A549 (cell line): ENCODE results near the gene CD34. TPM values are rescaled to one million over a fixed set of nuclear protein-coding genes. Genes with fewer than 3 reads are reported as not detected.

Experiments used
- ATAC-seq, 2 experiments: fragments of 200-7000 bp in 1 of 2; fragments of >200 bp in 1 of 2; cut with Nextera tagmentation in 1 of 2; cut with Tn5 transposase in 1 of 2; 3 replicates each; pipeline versions ENCODE4 v1.8.0 to v1.9.1; 2018 to 2020; ENCODE audit warnings: mild to moderate bottlenecking in 1 of 2, moderate library complexity in 1 of 2
- CTCF ChIA-PET: fragments of 300-600 bp; sonication (Branson Sonifier 250); formaldehyde crosslinking; extraction: SDS; loops from one replicate; lab custom pipeline; 2021; ENCODE audit warnings: antibody characterized with exemption, inconsistent platforms; lab: Yijun Ruan, JAX
- POLR2A ChIA-PET: fragments of 350-600 bp; formaldehyde crosslinking; extraction: SDS; loops from one replicate; lab custom pipeline; 2021; ENCODE audit warnings: antibody characterized with exemption, inconsistent platforms; lab: Yijun Ruan, JAX
- DNase-seq, 2 experiments: peaks; one replicate each; pipeline versions ENCODE4 v3.0.0 to v3.0.0-alpha.2; 2011 to 2016; ENCODE audit warnings: low read depth in 1 of 2, low spot score in 1 of 2
- FAIRE-seq: peaks from 2 replicates; lab custom pipeline; 2011; peaks lifted over from hg19 to GRCh38; lab: Jason Lieb, UNC
- H3K27ac ChIP-seq, 2 experiments: fragments of >200 bp; sonication (Bioruptor Twin); formaldehyde crosslinking; 3 replicates each; pipeline ENCODE4 v1.5.1; 2016 to 2017
- H3K4me1 ChIP-seq: fragments of >200 bp; sonication (Bioruptor Twin); formaldehyde crosslinking; 3 replicates; pipeline ENCODE4 v1.6.1; 2016
- H3K4me2 ChIP-seq: fragments of >200 bp; sonication (Bioruptor Twin); formaldehyde crosslinking; 3 replicates; pipeline ENCODE4 v1.6.1; 2016
- H3K4me3 ChIP-seq: fragments of >200 bp; sonication (Bioruptor Twin); formaldehyde crosslinking; 3 replicates; pipeline ENCODE4 v1.5.1; 2016
- H3K9me3 ChIP-seq: fragments of >200 bp; sonication (Bioruptor Twin); formaldehyde crosslinking; 3 replicates; pipeline ENCODE4 v1.6.1; 2016
- BCL3 ChIP-seq: fragments of >200 bp; sonication (Bioruptor Twin); formaldehyde crosslinking; IDR thresholded peaks from 3 replicates; pipeline ENCODE4 v1.6.1; 2016
- EHMT2 ChIP-seq: fragments of 200-600 bp; sonication (generic); IDR thresholded peaks from 2 replicates; pipeline ENCODE4 v1.6.1; 2016; ENCODE audit warnings: antibody characterized with exemption, low read depth, mild to moderate bottlenecking, moderate library complexity
- HEYL ChIP-seq: fragments of 250-450 bp; sonication (Bioruptor Pico); IDR thresholded peaks from 2 replicates; pipeline ENCODE4 v1.8.0; 2021; ENCODE audit warnings: mild to moderate bottlenecking, moderate library complexity
- KDM1A ChIP-seq: fragments of 200-600 bp; sonication (generic); IDR thresholded peaks from 2 replicates; pipeline ENCODE4 v1.6.1; 2016; ENCODE audit warnings: low read depth, mild to moderate bottlenecking
- NPAS2 ChIP-seq: fragments of 250-450 bp; sonication (Bioruptor Pico); IDR thresholded peaks from 2 replicates; pipeline ENCODE4 v1.8.0; 2022; ENCODE audit warnings: mild to moderate bottlenecking, moderate library complexity, borderline replicate concordance
- POLR2A ChIP-seq: IDR thresholded peaks from 2 replicates; pipeline ENCODE4 v1.6.1; 2012; ENCODE audit warnings: mild to moderate bottlenecking, low read length
- RAD21 ChIP-seq, 2 experiments: fragments of >200 bp in 1 of 2; sonication (Bioruptor Twin) in 1 of 2; formaldehyde crosslinking in 1 of 2; IDR thresholded peaks in 1 of 2; conservative IDR thresholded peaks in 1 of 2; 2 replicates in 1 of 2; 3 replicates in 1 of 2; pipeline ENCODE4 v1.6.1; 2012 to 2018; ENCODE audit warnings: inconsistent platforms in 1 of 2
- RARB ChIP-seq: fragments of 250-450 bp; sonication (Bioruptor Pico); IDR thresholded peaks from 2 replicates; pipeline ENCODE4 v1.8.0; 2021; ENCODE audit warnings: mild to moderate bottlenecking, moderate library complexity
- ZC3H11A ChIP-seq: fragments of 450-650 bp; IDR thresholded peaks from 2 replicates; pipeline ENCODE4 v1.6.1; 2014; ENCODE audit warnings: antibody characterized with exemption, mild to moderate bottlenecking
- ZFP36 ChIP-seq: fragments of 450-650 bp; IDR thresholded peaks from 2 replicates; pipeline ENCODE4 v1.6.1; 2014; ENCODE audit warnings: borderline replicate concordance; ENCODE audit not compliant: partially characterized antibody
- WGBS: methylation state at CpG from one replicate; pipeline ENCODE4 v1.1.6; 2017; ENCODE audit errors: missing lambda C conversion rate; 5-methylcytosine and 5-hydroxymethylcytosine counted together
- polyA minus RNA-seq: library from RNA; depleted of rRNA, polyadenylated mRNA; stranded (reverse); fragments of >200 nt; gene quantifications from 2 replicates; pipeline ENCODE4 v1.2.3, GENCODE V29; 2011; rRNA and poly(A)+ RNA removed
- polyA plus RNA-seq, 4 experiments: library from polyadenylated mRNA; depleted of rRNA in 3 of 4; stranded (reverse); fragments of >200 nt; fragmentation: RNase III in 1 of 4; extraction: RNeasy Plus Mini Kit Qiagen cat#74134 plus additional on column Dnase treatment in 1 of 4; gene quantifications; 2 replicates in 3 of 4; 3 replicates in 1 of 4; pipeline ENCODE4 v1.2.3, GENCODE V29; 2011 to 2017
- TF ChIP-seq, protein P1 (sequence below): IDR thresholded peaks from 2 replicates; pipeline ENCODE4 v1.6.1; 2012; ENCODE audit warnings: low read depth, borderline replicate concordance
- TF ChIP-seq, protein P2 (sequence below): IDR thresholded peaks from 2 replicates; pipeline ENCODE4 v1.6.1; 2012
- TF ChIP-seq, protein P3 (sequence below): IDR thresholded peaks from 2 replicates; pipeline ENCODE4 v1.6.1; 2012
- TF ChIP-seq, protein P4 (sequence below): fragments of >200 bp; sonication (Bioruptor Twin); formaldehyde crosslinking; IDR thresholded peaks from 3 replicates; pipeline ENCODE4 v1.5.1; 2016
- TF ChIP-seq, protein P5 (sequence below): fragments of 250-450 bp; sonication (Bioruptor Pico); IDR thresholded peaks from 2 replicates; pipeline ENCODE4 v1.5.0; 2021; ENCODE audit warnings: mild to moderate bottlenecking, moderate library complexity, borderline replicate concordance

CD34 gene, protein sequence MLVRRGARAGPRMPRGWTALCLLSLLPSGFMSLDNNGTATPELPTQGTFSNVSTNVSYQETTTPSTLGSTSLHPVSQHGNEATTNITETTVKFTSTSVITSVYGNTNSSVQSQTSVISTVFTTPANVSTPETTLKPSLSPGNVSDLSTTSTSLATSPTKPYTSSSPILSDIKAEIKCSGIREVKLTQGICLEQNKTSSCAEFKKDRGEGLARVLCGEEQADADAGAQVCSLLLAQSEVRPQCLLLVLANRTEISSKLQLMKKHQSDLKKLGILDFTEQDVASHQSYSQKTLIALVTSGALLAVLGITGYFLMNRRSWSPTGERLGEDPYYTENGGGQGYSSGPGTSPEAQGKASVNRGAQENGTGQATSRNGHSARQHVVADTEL
- polyA plus RNA-seq (2011; rRNA removed): 0.04 TPM in 1 of 2 replicates, not detected in the other
- 0.03 TPM in 2 replicates for polyA plus RNA-seq (2012; cell fraction: cytosol; rRNA removed)
- not detected in 2 replicates for polyA plus RNA-seq (2012; cell fraction: nucleus; rRNA removed)
- 0.04 to 0.05 TPM in 2 of 3 replicates, not detected in the other for polyA plus RNA-seq (2017; fragmentation: RNase III; extraction: RNeasy Plus Mini Kit Qiagen cat#74134 plus additional on column Dnase treatment)
- 0.05 TPM in 1 of 2 replicates, not detected in the other for polyA minus RNA-seq

GRCh38 chr1:207910591-207911354 is at the start of gene CD34:
TSS of gene CD34 (minus strand) at chr1:207911125. CDS start at chr1:207911080, 45 bp downstream.
- Histone ChIP-seq H3K4me2 (peak within 1 kb of the TSS; percentile 89), H3K4me1 (0 out of 3 replicates have a peak, but pooled peaks cover 4% of the 10 kb centered on the region), H3K27ac (peak within 1 kb of the TSS in 1 of 2 experiments; percentile 13; a peak in 1 of 6 replicates), H3K4me3 (peak within 1 kb of the TSS; percentile 41), H3K9me3 (no peaks in the 10 kb centered on the region)
- TF ChIP-seq, protein P1, sequence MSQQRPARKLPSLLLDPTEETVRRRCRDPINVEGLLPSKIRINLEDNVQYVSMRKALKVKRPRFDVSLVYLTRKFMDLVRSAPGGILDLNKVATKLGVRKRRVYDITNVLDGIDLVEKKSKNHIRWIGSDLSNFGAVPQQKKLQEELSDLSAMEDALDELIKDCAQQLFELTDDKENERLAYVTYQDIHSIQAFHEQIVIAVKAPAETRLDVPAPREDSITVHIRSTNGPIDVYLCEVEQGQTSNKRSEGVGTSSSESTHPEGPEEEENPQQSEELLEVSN: no peak
- TF ChIP-seq, protein P2, sequence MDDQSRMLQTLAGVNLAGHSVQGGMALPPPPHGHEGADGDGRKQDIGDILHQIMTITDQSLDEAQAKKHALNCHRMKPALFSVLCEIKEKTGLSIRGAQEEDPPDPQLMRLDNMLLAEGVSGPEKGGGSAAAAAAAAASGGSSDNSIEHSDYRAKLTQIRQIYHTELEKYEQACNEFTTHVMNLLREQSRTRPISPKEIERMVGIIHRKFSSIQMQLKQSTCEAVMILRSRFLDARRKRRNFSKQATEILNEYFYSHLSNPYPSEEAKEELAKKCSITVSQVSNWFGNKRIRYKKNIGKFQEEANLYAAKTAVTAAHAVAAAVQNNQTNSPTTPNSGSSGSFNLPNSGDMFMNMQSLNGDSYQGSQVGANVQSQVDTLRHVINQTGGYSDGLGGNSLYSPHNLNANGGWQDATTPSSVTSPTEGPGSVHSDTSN: no peak
- TF ChIP-seq BCL3 (no peak), HEYL (CRISPR knock-in tag) (no peak), EHMT2 (no peak)
- FAIRE-seq (no peak), DNase-seq (no peak), ATAC-seq (peak; percentile 35 to 82; a peak in 4 of 6 replicates)
- 22% methylated on average over 53 of the region's 56 CpGs for WGBS
- ChIA-PET CTCF (interaction anchor here (1.2 kb wide), 2 partner anchors 26 to 52 kb away, joined by 4 to 7 read pairs; no protein-coding TSS in a partner anchor), POLR2A (no interaction called here)

- no peaks in the 10 kb centered on the region for H3K9me3 ChIP-seq
- 49% methylated on average over 4 of the region's 4 CpGs for WGBS
- TF ChIP-seq, protein P3, sequence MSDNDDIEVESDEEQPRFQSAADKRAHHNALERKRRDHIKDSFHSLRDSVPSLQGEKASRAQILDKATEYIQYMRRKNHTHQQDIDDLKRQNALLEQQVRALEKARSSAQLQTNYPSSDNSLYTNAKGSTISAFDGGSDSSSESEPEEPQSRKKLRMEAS: no peak
- TF ChIP-seq, protein P4, sequence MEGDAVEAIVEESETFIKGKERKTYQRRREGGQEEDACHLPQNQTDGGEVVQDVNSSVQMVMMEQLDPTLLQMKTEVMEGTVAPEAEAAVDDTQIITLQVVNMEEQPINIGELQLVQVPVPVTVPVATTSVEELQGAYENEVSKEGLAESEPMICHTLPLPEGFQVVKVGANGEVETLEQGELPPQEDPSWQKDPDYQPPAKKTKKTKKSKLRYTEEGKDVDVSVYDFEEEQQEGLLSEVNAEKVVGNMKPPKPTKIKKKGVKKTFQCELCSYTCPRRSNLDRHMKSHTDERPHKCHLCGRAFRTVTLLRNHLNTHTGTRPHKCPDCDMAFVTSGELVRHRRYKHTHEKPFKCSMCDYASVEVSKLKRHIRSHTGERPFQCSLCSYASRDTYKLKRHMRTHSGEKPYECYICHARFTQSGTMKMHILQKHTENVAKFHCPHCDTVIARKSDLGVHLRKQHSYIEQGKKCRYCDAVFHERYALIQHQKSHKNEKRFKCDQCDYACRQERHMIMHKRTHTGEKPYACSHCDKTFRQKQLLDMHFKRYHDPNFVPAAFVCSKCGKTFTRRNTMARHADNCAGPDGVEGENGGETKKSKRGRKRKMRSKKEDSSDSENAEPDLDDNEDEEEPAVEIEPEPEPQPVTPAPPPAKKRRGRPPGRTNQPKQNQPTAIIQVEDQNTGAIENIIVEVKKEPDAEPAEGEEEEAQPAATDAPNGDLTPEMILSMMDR: no peak
- TF ChIP-seq, protein P5, sequence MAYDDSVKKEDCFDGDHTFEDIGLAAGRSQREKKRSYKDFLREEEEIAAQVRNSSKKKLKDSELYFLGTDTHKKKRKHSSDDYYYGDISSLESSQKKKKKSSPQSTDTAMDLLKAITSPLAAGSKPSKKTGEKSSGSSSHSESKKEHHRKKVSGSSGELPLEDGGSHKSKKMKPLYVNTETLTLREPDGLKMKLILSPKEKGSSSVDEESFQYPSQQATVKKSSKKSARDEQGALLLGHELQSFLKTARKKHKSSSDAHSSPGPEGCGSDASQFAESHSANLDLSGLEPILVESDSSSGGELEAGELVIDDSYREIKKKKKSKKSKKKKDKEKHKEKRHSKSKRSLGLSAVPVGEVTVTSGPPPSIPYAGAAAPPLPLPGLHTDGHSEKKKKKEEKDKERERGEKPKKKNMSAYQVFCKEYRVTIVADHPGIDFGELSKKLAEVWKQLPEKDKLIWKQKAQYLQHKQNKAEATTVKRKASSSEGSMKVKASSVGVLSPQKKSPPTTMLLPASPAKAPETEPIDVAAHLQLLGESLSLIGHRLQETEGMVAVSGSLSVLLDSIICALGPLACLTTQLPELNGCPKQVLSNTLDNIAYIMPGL (CRISPR knock-in tag): no peak
- TF ChIP-seq RARB (CRISPR knock-in tag) (no peak), ZFP36 (no peak), NPAS2 (CRISPR knock-in tag) (no peak), RAD21 (conservative IDR thresholded peaks at IDR 0.05 in 1 of 2, IDR thresholded peaks at IDR 0.05 in 1 of 2) (no peak), ZC3H11A (no peak), POLR2A (no peak), KDM1A (no peak)
- no peak for FAIRE-seq
- ATAC-seq: no peak
- no peak overlapping the region for H3K27ac ChIP-seq
- DNase-seq: no peak
- H3K4me2 ChIP-seq: no peak overlapping the region
- H3K4me1 ChIP-seq: peaks cover 8% of the 10 kb centered on the region; the same call in 2 of the 3 replicates
- no peak overlapping the region for H3K4me3 ChIP-seq
- ChIA-PET POLR2A (no interaction called here), CTCF (interaction anchor here (1.4 to 2.8 kb wide), 2 partner anchors 16 to 75 kb away, joined by 4 to 15 read pairs; no protein-coding TSS in a partner anchor)
Measured at GRCh38 chr1:207960346-207960745, 49.4 kb upstream of the CD34 start.
